Thyroid gland (tissue), 4 donors: ENCODE measurements around the gene SHANK2.

Experiments
- CTCF ChIP-seq, 6 experiments: fragments of 200-600 bp in 3 of 6; fragments of 450-650 bp in 3 of 6; sonication (generic) in 3 of 6; IDR thresholded peaks; one replicate each; pipeline ENCODE4 v1.5.1; 2016 to 2019; ENCODE audit warnings: antibody characterized with exemption in 6 of 6, mild to moderate bottlenecking in 2 of 6, inconsistent platforms in 1 of 6, moderate library complexity in 1 of 6
- POLR2A ChIP-seq, 2 donors: fragments of 450-650 bp; IDR thresholded peaks; one replicate each; pipeline ENCODE4 v1.6.1; 2017; ENCODE audit warnings: antibody characterized with exemption in 2 of 2, mild to moderate bottlenecking in 2 of 2, moderate library complexity in 1 of 2

- TF ChIP-seq CTCF (IDR thresholded peaks at IDR 0.05): no peak
- TF ChIP-seq POLR2A (IDR thresholded peaks at IDR 0.05): no peak
Measured at GRCh38 chr11:71238941-71239340, 13.4 kb downstream of the SHANK2 start.
